ENCODE results near the gene KCTD11.
"Not testable (repeated sequence)": the region's sequence is repeated elsewhere in the genome, so short reads cannot be mapped to it uniquely, and the experiment has no call there.

Gene KCTD11

GRCh38 chr17:7357381-7357780 is 5.4 kb downstream of the KCTD11 start:
- in situ Hi-C loops (cut with MboI; ENCODE audit: low pct_unique_long_range_greater_than_20kb, low sequenced_read_pairs, unreplicated experiment), result loop anchor here (25.0 kb wide), 1 partner anchor 205 kb away; the partner anchor contains the start of genes SENP3 and TNFSF13
- no peak for TF ChIP-seq CTCF (IDR thresholded peaks at IDR 0.05; ENCODE audit: extremely low read depth, insufficient read depth, missing control alignments)
- DNase-seq (ENCODE audit: low spot score), result no peak

DNA sequence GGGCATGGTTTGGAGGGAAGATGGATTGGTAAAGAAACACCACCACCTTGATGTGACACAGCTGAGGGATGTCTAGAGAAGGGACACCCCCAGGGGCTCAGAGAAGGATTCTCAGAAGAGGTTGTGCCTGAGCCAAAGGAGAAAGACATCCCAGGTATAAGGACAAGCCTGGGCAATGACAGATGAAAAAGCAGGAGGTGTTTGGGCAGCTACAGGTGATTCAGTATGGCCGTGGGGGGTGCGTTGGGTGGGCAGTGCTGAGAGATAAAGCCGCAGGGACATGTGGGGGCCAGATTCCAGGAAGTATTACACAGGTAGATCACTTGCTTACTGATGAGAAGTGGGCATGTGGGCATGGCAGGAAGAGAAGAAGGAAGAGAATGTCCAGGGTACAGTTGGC is 9.9 kb downstream of the KCTD11 start:
- no peak for TF ChIP-seq CTCF (IDR thresholded peaks at IDR 0.05; ENCODE audit: extremely low read depth, insufficient read depth, missing control alignments)

DNA sequence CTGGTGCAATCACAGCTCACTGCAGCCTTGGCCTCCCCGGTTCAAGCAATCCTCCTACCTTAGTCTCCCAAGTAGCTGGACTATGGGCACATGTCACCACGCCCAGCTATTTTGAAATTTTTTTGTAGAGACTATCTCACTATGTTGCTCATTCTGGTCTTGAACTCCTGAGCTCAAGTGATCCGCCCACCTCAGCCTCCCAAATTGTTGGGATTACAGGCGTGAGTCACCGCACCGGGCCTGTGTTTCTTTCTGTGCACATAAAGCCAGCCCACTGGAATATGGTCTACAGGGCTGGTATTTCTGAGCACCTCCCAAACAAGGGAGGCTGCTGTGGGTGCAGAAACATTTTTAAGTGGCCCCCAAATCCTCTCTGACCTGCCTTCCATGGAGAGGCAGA is 11.3 kb downstream of the KCTD11 start:
- DNase-seq (ENCODE audit: low spot score), result no peak
- in situ Hi-C loops (cut with MboI; ENCODE audit: low pct_unique_long_range_greater_than_20kb, low sequenced_read_pairs, unreplicated experiment), result loop anchor here (25.0 kb wide), 1 partner anchor 199 kb away; the partner anchor contains the start of genes SENP3 and TNFSF13
- TF ChIP-seq CTCF (IDR thresholded peaks at IDR 0.05; ENCODE audit: extremely low read depth, insufficient read depth, missing control alignments), result no peak

More for the DNA sequence above, 9.9 kb downstream of the KCTD11 start:
- in situ Hi-C loops (cut with MboI; ENCODE audit: low pct_unique_long_range_greater_than_20kb, low sequenced_read_pairs, unreplicated experiment), result loop anchor here (25.0 kb wide), 1 partner anchor 200 kb away; the partner anchor contains the start of genes SENP3 and TNFSF13
- DNase-seq (ENCODE audit: low spot score), result no peak

GRCh38 chr17:7365963-7366362 is 14.0 kb downstream of the KCTD11 start:
- in situ Hi-C loops (cut with MboI; ENCODE audit: low pct_unique_long_range_greater_than_20kb, low sequenced_read_pairs, unreplicated experiment), result loop anchor here (25.0 kb wide), 1 partner anchor 196 kb away; the partner anchor contains the start of genes SENP3 and TNFSF13
- DNase-seq (ENCODE audit: low spot score), result not testable (repeated sequence)

- no peak for DNase-seq (ENCODE audit: low spot score)
- TF ChIP-seq CTCF (IDR thresholded peaks at IDR 0.05; ENCODE audit: extremely low read depth, insufficient read depth, missing control alignments), result no peak
- in situ Hi-C loops (cut with MboI; ENCODE audit: low pct_unique_long_range_greater_than_20kb, low sequenced_read_pairs, unreplicated experiment), result loop anchor here (25.0 kb wide), 1 partner anchor 195 kb away; the partner anchor contains the start of genes SENP3 and TNFSF13
Observed at GRCh38 chr17:7367083-7367482, 15.1 kb downstream of the KCTD11 start.

GRCh38 chr17:7367918-7368598 is 16.1 kb downstream of the KCTD11 start:
- in situ Hi-C loops (cut with MboI; ENCODE audit: low pct_unique_long_range_greater_than_20kb, low sequenced_read_pairs, unreplicated experiment), result loop anchor here (25.0 kb wide), 1 partner anchor 194 kb away; the partner anchor contains the start of genes SENP3 and TNFSF13
- no peak for DNase-seq (ENCODE audit: low spot score)
- TF ChIP-seq CTCF (IDR thresholded peaks at IDR 0.05; ENCODE audit: extremely low read depth, insufficient read depth, missing control alignments), result no peak

DNA sequence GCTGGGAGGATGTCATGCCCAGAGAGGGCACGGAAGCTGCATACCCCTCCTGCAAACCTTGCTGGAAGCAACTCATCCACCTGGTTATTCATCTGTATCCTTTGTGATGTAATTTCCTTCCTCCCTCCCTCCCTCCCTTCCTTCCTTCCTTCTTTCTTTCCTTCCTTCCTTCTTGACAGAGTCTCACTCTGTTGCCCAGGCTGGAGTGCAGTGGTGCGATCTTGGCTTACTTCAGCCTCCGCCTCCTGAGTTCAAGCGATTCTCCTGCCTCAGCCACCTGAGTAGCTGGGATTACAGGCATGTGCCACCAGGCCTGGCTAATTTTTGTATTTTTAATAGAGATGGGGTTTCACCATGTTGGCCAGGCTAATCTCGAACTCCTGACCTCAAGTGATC is 16.6 kb downstream of the KCTD11 start:
- not testable (repeated sequence) for DNase-seq (ENCODE audit: low spot score)
- in situ Hi-C loops (cut with MboI; ENCODE audit: low pct_unique_long_range_greater_than_20kb, low sequenced_read_pairs, unreplicated experiment), result loop anchor here (25.0 kb wide), 1 partner anchor 194 kb away; the partner anchor contains the start of genes SENP3 and TNFSF13

All from GM13977 (cell line).